LNCAP (cell line): ENCODE results near the gene PRICKLE2.

ENCODE experiments used
- TF ChIP-seq, protein P1 (sequence below): fragments of 450-650 bp; IDR thresholded peaks from 2 replicates; pipeline ENCODE4 v1.5.1; 2017; ENCODE audit warnings: mild to moderate bottlenecking

Gene PRICKLE2

DNA sequence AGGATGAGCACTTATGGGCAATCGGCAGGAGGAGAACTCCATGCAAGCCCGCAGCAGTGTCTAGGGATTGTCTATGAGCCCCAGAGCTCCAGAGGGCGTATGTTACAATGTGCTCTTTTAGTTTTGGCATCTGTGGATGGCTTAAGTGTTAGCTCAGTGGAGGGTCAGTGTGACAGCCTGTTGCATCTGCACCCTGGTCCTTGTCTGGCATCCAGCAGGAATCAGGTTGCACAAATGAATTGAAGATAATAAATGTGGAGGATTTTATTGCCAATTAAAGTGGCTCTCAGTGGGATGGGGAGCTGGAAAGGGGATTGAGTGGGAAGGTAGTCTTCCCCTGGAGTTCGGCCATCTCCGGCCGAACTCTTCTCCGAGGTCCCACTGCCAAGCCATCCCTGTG, 11.8 kb upstream of the PRICKLE2 start:
- TF ChIP-seq, protein P1, sequence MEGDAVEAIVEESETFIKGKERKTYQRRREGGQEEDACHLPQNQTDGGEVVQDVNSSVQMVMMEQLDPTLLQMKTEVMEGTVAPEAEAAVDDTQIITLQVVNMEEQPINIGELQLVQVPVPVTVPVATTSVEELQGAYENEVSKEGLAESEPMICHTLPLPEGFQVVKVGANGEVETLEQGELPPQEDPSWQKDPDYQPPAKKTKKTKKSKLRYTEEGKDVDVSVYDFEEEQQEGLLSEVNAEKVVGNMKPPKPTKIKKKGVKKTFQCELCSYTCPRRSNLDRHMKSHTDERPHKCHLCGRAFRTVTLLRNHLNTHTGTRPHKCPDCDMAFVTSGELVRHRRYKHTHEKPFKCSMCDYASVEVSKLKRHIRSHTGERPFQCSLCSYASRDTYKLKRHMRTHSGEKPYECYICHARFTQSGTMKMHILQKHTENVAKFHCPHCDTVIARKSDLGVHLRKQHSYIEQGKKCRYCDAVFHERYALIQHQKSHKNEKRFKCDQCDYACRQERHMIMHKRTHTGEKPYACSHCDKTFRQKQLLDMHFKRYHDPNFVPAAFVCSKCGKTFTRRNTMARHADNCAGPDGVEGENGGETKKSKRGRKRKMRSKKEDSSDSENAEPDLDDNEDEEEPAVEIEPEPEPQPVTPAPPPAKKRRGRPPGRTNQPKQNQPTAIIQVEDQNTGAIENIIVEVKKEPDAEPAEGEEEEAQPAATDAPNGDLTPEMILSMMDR: no peak

DNA sequence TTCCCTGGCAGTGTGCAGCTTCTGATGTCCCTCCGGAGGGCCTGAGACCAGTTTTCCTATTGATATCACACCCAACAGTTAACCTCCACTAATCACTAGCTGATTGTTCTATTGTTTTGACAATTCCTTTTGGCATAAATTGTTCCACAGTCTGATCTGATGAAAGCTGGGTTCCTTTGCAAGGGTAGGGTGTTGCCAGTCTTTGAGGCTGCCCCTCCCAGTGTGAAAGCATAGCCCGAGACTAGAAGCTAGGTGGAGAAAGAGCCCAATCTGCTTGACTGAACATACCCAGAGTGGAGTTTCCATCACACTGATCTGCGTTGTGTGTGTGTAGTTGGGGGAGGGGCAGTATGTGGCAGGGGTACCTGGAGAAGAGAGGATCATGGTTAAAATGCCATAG, 10.3 kb upstream of the PRICKLE2 start:
- TF ChIP-seq, protein P1: no peak

DNA sequence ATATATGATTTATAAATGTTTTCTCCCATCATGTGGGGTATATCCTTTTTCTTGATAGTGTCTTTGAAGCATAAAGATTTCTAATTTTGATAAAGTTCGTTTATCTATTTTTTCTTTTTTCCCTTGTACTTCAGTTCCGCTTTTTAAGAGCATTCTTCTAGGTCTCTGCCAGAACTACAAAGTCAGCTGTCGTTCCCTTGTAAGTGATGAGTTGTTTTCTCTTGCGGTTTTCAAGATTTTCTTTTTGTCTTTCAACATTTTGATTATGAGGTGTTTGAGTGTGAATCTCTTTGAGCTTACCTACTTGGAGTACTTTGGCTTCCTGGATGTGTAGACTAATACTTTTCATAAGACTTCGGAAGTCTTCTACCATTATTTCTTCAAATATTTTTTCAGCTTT, 9.3 kb upstream of the PRICKLE2 start:
- TF ChIP-seq, protein P1: no peak

DNA sequence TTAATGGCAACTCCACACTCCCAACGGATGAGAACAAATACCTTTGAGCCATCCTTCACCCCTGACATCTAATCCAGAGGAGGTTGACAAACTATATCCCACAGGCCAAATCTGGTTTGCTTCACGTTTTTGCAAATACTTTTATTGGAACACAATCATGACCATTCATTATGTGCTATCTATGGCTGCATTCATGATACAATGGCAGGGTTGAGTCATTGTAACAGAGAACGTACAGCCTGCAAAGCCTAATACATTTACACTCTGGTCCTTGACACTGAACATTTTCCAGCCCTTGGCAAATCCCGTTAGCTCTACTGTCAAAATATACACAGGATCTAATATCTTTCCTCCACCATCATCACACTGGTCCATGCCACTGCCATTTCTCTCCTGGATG, 7.6 kb upstream of the PRICKLE2 start:
- TF ChIP-seq, protein P1: no peak

DNA sequence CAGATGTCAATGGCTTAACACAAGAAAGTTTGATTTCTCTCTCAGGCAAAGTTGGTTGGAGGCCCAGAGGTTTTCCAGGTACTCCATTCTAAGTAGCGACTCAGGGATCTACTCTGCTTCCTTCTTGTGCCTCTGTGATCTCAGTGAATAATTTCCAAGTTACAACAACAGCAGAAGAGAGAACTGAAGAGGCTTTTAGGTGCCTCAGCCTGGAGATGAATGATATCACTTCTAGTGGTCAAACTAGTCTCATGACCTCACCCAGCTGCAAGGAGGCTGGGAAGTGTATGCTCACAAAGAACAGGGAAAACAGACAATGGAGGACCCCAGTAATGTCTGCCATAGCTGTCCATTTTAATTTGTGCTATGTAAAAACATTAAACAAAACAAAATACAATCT, 4.6 kb upstream of the PRICKLE2 start:
- TF ChIP-seq, protein P1: no peak

DNA sequence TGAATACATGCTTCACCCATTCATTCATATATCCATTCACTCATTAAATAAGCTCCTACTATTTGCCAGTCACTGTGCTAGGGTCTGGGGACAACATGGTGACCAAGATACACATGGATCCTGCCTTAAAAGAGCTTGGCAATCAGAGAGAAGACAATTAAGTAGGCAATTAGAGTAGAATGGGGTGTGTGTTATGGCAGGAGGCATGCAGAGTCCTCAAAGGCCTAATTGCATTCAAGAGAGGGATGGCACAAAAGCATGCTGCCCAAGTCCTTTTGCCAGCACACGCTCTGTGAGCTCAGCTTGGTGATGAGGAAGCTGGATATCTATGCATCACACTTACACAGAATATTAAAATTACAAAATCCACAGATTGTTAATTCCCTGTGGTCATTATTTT, 2.8 kb upstream of the PRICKLE2 start:
- TF ChIP-seq, protein P1: no peak

DNA sequence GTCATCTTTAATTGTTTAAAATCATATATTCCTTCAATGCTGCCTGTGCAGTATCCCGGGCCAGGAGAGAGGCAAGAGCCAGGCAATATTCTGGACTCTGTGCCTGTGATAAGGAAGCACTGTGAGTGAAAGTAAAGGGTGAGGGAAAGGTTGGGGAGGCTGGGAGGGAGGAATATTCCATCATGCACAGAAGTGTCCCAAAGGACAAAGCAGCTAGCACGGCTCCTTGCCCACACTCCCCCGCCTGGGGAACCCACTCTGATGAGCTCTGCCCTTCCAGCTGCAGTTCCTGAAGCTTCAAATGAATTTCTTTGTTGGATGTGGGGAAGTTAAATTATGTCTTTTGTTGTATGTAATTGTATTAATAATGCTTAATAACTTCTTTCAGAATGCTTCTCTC, 1.5 kb upstream of the PRICKLE2 start:
- TF ChIP-seq, protein P1: no peak
